Osteoblast (primary cell): ENCODE data around the gene KIF16B. TPM values are rescaled to one million over a fixed set of nuclear protein-coding genes. Genes with fewer than 3 reads are reported as not detected.
"Not testable (repeated sequence)": the region's sequence is repeated elsewhere in the genome, so short reads cannot be mapped to it uniquely, and the experiment has no call there.

Source experiments
- DNase-seq: peaks from one replicate; pipeline ENCODE4 v3.0.0; 2011; ENCODE audit warnings: low spot score, mixed read lengths; ENCODE audit not compliant: insufficient read length; ENCODE audit errors: missing footprints
- H2AFZ ChIP-seq: 2 replicates; pipeline ENCODE4 v1.6.0; 2011; ENCODE audit warnings: mild to moderate bottlenecking, low read length
- H3K27ac ChIP-seq: 2 replicates; pipeline ENCODE4 v1.5.1; 2011; ENCODE audit warnings: mild to moderate bottlenecking, low read depth, low read length, moderate library complexity
- H3K27me3 ChIP-seq: 2 replicates; pipeline ENCODE4 v1.6.0; 2012; ENCODE audit warnings: mild to moderate bottlenecking, control low read depth, inconsistent platforms, low read length, moderate library complexity; ENCODE audit not compliant: insufficient read depth
- H3K36me3 ChIP-seq: 2 replicates; pipeline ENCODE4 v1.5.1; 2011; ENCODE audit warnings: mild to moderate bottlenecking, low read length, control low read depth, moderate library complexity; ENCODE audit not compliant: insufficient read depth
- H3K4me1 ChIP-seq: 2 replicates; pipeline ENCODE4 v1.5.1; 2011; ENCODE audit warnings: mild to moderate bottlenecking, low read length, control low read depth, moderate library complexity; ENCODE audit not compliant: insufficient read depth
- H3K4me2 ChIP-seq: 2 replicates; pipeline ENCODE4 v1.6.0; 2011; ENCODE audit warnings: mild to moderate bottlenecking, low read length; ENCODE audit not compliant: insufficient read depth
- H3K4me3 ChIP-seq: fragments of 200-600 bp; sonication (generic); 3 replicates; pipeline ENCODE4 v1.5.1; 2012; ENCODE audit warnings: mild to moderate bottlenecking, low read length, inconsistent platforms; ENCODE audit not compliant: insufficient read depth
- H3K79me2 ChIP-seq: 2 replicates; pipeline ENCODE4 v1.6.0; 2012; ENCODE audit warnings: mild to moderate bottlenecking, low read length, control low read depth, inconsistent platforms; ENCODE audit not compliant: insufficient read depth
- H3K9me3 ChIP-seq: 2 replicates; pipeline ENCODE4 v1.5.1; 2011; ENCODE audit warnings: low read depth, low read length, control low read depth
- H4K20me1 ChIP-seq: 2 replicates; pipeline ENCODE4 v1.6.0; 2012; ENCODE audit warnings: mild to moderate bottlenecking, low read length, control low read depth; ENCODE audit not compliant: insufficient read depth
- total RNA-seq: library from RNA; depleted of rRNA; stranded (reverse); fragments of >200 nt; gene quantifications from 2 replicates; pipeline ENCODE4 v1.2.3, GENCODE V29; 2012
- TF ChIP-seq, protein P1 (sequence below): IDR thresholded peaks from 2 replicates; pipeline ENCODE4 v1.5.1; 2011; ENCODE audit warnings: mild to moderate bottlenecking, low read depth, low read length, moderate library complexity; ENCODE audit errors: extremely low read depth

The KIF16B gene
- total RNA-seq, 1 donor: 9.0 TPM

DNA sequence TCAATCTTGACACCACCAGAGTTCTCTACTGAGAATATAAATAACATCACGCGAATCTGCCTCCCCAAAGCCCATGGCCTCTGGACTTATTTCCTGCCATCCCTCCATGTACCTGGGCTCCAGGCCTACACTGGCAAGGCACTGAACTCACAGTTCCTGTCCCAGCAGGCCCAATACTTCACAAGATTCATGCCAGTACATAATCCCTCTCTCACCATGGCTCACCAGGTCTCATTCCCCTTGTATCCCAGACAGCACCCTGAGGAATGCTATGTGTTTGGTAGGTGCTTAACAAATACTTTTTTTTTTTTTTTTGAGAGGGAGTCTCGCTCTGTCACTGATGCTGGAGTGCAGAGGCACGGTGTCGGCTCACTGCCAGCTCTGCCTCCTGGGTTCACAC lies 1.9 kb downstream of the KIF16B start:
- no peak overlapping the region for H3K27ac ChIP-seq
- H3K9me3 ChIP-seq: no peaks in the 10 kb centered on the region
- TF ChIP-seq, protein P1, sequence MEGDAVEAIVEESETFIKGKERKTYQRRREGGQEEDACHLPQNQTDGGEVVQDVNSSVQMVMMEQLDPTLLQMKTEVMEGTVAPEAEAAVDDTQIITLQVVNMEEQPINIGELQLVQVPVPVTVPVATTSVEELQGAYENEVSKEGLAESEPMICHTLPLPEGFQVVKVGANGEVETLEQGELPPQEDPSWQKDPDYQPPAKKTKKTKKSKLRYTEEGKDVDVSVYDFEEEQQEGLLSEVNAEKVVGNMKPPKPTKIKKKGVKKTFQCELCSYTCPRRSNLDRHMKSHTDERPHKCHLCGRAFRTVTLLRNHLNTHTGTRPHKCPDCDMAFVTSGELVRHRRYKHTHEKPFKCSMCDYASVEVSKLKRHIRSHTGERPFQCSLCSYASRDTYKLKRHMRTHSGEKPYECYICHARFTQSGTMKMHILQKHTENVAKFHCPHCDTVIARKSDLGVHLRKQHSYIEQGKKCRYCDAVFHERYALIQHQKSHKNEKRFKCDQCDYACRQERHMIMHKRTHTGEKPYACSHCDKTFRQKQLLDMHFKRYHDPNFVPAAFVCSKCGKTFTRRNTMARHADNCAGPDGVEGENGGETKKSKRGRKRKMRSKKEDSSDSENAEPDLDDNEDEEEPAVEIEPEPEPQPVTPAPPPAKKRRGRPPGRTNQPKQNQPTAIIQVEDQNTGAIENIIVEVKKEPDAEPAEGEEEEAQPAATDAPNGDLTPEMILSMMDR: no peak
- no peak overlapping the region for H2AFZ ChIP-seq
- H3K27me3 ChIP-seq: no peaks in the 10 kb centered on the region
- H3K79me2 ChIP-seq: peaks cover 42% of the 10 kb centered on the region
- H3K36me3 ChIP-seq: no peaks in the 10 kb centered on the region
- no peak for DNase-seq
- H4K20me1 ChIP-seq: peaks cover 2% of the 10 kb centered on the region
- no peak overlapping the region for H3K4me3 ChIP-seq
- H3K4me1 ChIP-seq: peaks cover 22% of the 10 kb centered on the region
- no peak overlapping the region for H3K4me2 ChIP-seq

DNA sequence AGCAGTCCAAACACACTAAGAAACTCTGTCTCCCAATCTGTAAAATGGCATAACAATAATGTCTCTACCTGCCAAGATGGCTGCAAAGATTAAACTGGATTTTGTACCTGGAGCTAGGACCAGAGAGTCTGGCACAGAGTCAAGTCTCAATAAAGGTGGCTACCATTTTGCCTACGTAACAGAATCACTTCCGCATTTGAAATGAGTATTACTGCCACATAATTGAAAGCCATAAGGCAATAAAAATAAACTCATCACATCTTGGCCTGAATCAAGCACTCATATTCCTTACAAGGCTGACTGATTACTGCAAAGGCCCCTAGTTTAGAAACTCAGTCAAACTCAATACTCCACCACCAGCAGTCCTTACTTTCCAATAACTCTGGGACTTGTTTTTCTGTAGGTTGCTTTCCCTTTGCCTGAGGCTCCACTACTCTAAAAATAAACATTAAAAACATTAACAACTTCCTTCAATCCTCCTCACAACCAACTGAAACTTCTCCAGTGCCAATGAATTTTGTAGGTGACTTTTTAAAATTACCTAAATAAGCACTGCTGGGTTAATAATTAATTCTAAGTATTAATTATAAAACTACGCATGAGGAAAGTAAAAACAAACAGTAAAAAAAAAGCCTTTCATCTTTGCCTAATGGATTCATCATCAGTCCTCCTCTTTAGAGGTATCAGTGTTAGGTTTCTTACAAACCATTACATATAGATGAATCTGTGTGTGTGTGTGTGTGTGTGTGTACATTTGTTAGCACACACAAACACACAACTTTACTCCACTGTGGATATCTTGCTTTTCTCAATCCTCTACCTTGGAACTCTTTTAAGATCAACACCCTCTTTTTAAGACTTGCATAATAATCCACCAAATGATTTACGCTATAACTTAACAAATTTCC lies 3.7 kb downstream of the KIF16B start:
- TF ChIP-seq, protein P1: no peak
- no peak overlapping the region for H2AFZ ChIP-seq
- no peaks in the 10 kb centered on the region for H3K27me3 ChIP-seq
- no peak for DNase-seq
- H3K4me3 ChIP-seq: no peak overlapping the region
- H3K36me3 ChIP-seq: no peaks in the 10 kb centered on the region
- H3K27ac ChIP-seq: no peak overlapping the region
- peaks cover 2% of the 10 kb centered on the region for H4K20me1 ChIP-seq
- H3K79me2 ChIP-seq: peaks cover 54% of the 10 kb centered on the region
- peaks cover 13% of the 10 kb centered on the region for H3K4me1 ChIP-seq
- H3K9me3 ChIP-seq: no peaks in the 10 kb centered on the region
- no peak overlapping the region for H3K4me2 ChIP-seq

DNA sequence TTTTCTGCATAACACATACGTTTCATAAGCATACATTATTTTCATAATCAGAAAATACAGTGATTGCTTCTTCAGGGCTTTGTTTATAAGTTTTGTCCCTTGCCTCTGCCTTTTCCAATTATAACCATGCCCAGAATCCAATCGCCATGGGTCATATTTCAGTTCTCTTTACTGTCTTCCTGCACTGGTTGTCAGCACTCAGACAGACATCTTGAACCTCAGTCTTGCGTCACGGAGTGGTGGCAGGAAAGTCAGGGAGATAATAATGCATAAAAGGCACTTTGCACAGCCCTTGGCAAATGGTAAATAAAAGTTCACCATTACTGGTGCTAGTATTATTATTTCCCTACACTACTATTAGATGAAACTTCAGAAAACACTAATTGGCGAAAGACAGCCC lies 7.2 kb downstream of the KIF16B start:
- Histone ChIP-seq H3K36me3 (no peaks in the 10 kb centered on the region), H4K20me1 (peaks cover 2% of the 10 kb centered on the region)

DNA sequence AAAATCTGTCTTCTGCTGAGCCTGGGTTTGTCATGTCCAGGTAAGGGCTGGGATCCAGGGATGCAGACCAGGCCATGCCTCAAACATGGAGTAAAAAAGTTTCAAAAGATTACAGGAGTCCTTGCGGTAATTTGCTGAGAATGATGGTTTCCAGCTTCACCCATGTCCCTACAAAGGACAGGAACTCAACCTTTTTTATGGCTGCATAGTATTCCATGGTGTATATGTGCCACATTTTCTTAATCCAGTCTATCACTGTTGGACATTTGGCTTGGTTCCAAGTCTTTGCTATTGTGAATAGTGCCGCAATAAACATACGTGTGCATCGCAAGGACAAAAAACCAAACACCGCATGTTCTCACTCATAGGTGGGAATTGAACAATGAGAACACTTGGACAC lies 9.2 kb downstream of the KIF16B start:
- not testable (repeated sequence) for H3K4me2 ChIP-seq, H3K4me3 ChIP-seq, H4K20me1 ChIP-seq, H2AFZ ChIP-seq, DNase-seq, H3K27ac ChIP-seq, H3K9me3 ChIP-seq, H3K27me3 ChIP-seq, H3K36me3 ChIP-seq
- H3K4me1 ChIP-seq: peaks cover 17% of the 10 kb centered on the region
- H3K79me2 ChIP-seq: peaks cover 50% of the 10 kb centered on the region

More for the DNA sequence above, 7.2 kb downstream of the KIF16B start:
- Histone ChIP-seq H3K27ac (no peak overlapping the region), H3K9me3 (no peaks in the 10 kb centered on the region), H3K4me3 (no peak overlapping the region), H3K27me3 (no peaks in the 10 kb centered on the region), H3K4me1 (peaks cover 8% of the 10 kb centered on the region), H2AFZ (no peak overlapping the region), H3K79me2 (peaks cover 57% of the 10 kb centered on the region), H3K4me2 (no peak overlapping the region)
- TF ChIP-seq, protein P1: no peak
- DNase-seq: no peak
